GM21717 (cell line): ENCODE results near the gene ZNF880.
"Not testable (repeated sequence)": the region's sequence is repeated elsewhere in the genome, so short reads cannot be mapped to it uniquely, and the experiment has no call there.

Experiments
- ATAC-seq: cut with Tn5 transposase; IDR thresholded peaks from one replicate; pipeline ENCODE4 v1.9.1; 2021; ENCODE audit warnings: mild to moderate bottlenecking, moderate library complexity; ENCODE audit not compliant: unreplicated experiment

Gene ZNF880

GRCh38 chr19:52369559-52370340 lies at the start of gene ZNF880:
ZNF880 (plus strand) TSS chr19:52369923; CDS start chr19:52369966, 43 bp downstream.
- no peak for ATAC-seq

GRCh38 chr19:52322429-52322828 lies 47.3 kb upstream of the ZNF880 start:
- no peak for ATAC-seq

- no peak for ATAC-seq
Measured at GRCh38 chr19:52331757-52332156, 38.0 kb upstream of the ZNF880 start.

- no peak for ATAC-seq
Measured at GRCh38 chr19:52335768-52336116, 34.0 kb upstream of the ZNF880 start.

- ATAC-seq, result peak; percentile 58
Measured at GRCh38 chr19:52336117-52336790, 33.5 kb upstream of the ZNF880 start, which contains the start of gene ZNF610. ZNF610 (plus strand) TSS chr19:52336243; CDS start chr19:52349173, 12,930 bp downstream.

- no peak for ATAC-seq
Measured at GRCh38 chr19:52336791-52337381, 32.8 kb upstream of the ZNF880 start.

- ATAC-seq, result not testable (repeated sequence)
Measured at GRCh38 chr19:52339022-52339421, 30.7 kb upstream of the ZNF880 start.

- ATAC-seq, result no peak
Measured at GRCh38 chr19:52343548-52343947, 26.2 kb upstream of the ZNF880 start.

- no peak for ATAC-seq
Measured at GRCh38 chr19:52345162-52345561, 24.6 kb upstream of the ZNF880 start.

GRCh38 chr19:52351512-52351911 lies 18.2 kb upstream of the ZNF880 start:
- no peak for ATAC-seq

GRCh38 chr19:52366414-52366824 lies 3.3 kb upstream of the ZNF880 start:
- ATAC-seq, result no peak

- ATAC-seq, result no peak
Measured at GRCh38 chr19:52370341-52370710, 603 bp downstream of the ZNF880 start.

- ATAC-seq, result no peak
Measured at GRCh38 chr19:52391135-52391534, 21.4 kb downstream of the ZNF880 start.

- ATAC-seq, result peak; percentile 80
Measured at GRCh38 chr19:52397310-52398080, 27.8 kb downstream of the ZNF880 start, which contains the start of gene ZNF528. ZNF528 (plus strand) TSS chr19:52397849; CDS start chr19:52402014, 4,165 bp downstream.

GRCh38 chr19:52398081-52398441 lies 28.3 kb downstream of the ZNF880 start:
- no peak for ATAC-seq

- ATAC-seq, result no peak
Measured at GRCh38 chr19:52410276-52410675, 40.6 kb downstream of the ZNF880 start.

GRCh38 chr19:52415711-52416110 lies 46.0 kb downstream of the ZNF880 start:
- ATAC-seq, result no peak

GRCh38 chr19:52428937-52429336 lies 59.2 kb downstream of the ZNF880 start, which contains the start of gene ZNF534:
ZNF534 (plus strand) TSS chr19:52429148; CDS start chr19:52431475, 2,327 bp downstream.
- ATAC-seq, result no peak
